Measurements from ENCODE around the gene ADCY2.

The ADCY2 gene

GRCh38 chr5:7825630-7826029 is 429.7 kb downstream of the ADCY2 start:
- no peak overlapping the region for H3K4me3 ChIP-seq (ENCODE audit: low read length)
- TF ChIP-seq CTCF (conservative IDR thresholded peaks at IDR 0.05; ENCODE audit: low read length), result no peak
- DNase-seq (ENCODE audit: low read depth), result no peak

GRCh38 chr5:7827610-7828009 is 431.7 kb downstream of the ADCY2 start:
- H3K4me3 ChIP-seq (ENCODE audit: low read length), result no peak overlapping the region
- TF ChIP-seq CTCF (conservative IDR thresholded peaks at IDR 0.05; ENCODE audit: low read length), result peak; percentile 41
- peak; percentile 51 for DNase-seq (ENCODE audit: low read depth)

- no peak for DNase-seq (ENCODE audit: low read depth)
- no peak for TF ChIP-seq CTCF (conservative IDR thresholded peaks at IDR 0.05; ENCODE audit: low read length)
- no peak overlapping the region for H3K4me3 ChIP-seq (ENCODE audit: low read length)
Observed at GRCh38 chr5:7828269-7828668, 432.3 kb downstream of the ADCY2 start.

- no peak for DNase-seq (ENCODE audit: low read depth)
- H3K4me3 ChIP-seq (ENCODE audit: low read length), result no peak overlapping the region
- no peak for TF ChIP-seq CTCF (conservative IDR thresholded peaks at IDR 0.05; ENCODE audit: low read length)
Observed at GRCh38 chr5:7834982-7835381, 439.0 kb downstream of the ADCY2 start.

- no peak overlapping the region for H3K4me3 ChIP-seq (ENCODE audit: low read length)
- TF ChIP-seq CTCF (conservative IDR thresholded peaks at IDR 0.05; ENCODE audit: low read length), result no peak
- no peak for DNase-seq (ENCODE audit: low read depth)
Observed at GRCh38 chr5:7837403-7837802, 441.5 kb downstream of the ADCY2 start.

- TF ChIP-seq CTCF (conservative IDR thresholded peaks at IDR 0.05; ENCODE audit: low read length), result no peak
- no peak for DNase-seq (ENCODE audit: low read depth)
- no peak overlapping the region for H3K4me3 ChIP-seq (ENCODE audit: low read length)
Observed at GRCh38 chr5:7842531-7842930, 446.6 kb downstream of the ADCY2 start.

GRCh38 chr5:7844901-7845300 is 449.0 kb downstream of the ADCY2 start:
- no peak for TF ChIP-seq CTCF (conservative IDR thresholded peaks at IDR 0.05; ENCODE audit: low read length)
- no peak overlapping the region for H3K4me3 ChIP-seq (ENCODE audit: low read length)
- DNase-seq (ENCODE audit: low read depth), result no peak
